Liver (tissue), 3 donors: ENCODE measurements around the gene TLN1.

Experiments
- EGR1 ChIP-seq, 2 donors: IDR thresholded peaks; 2 replicates each; pipeline ENCODE4 v1.6.1; 2016 to 2018; ENCODE audit warnings: antibody characterized with exemption in 2 of 2, low read depth in 2 of 2
- RAD21 ChIP-seq, 2 donors: IDR thresholded peaks; 2 replicates each; pipeline ENCODE4 v1.6.1; 2016; ENCODE audit warnings: antibody characterized with exemption in 2 of 2, mild to moderate bottlenecking in 2 of 2
- TAF1 ChIP-seq: conservative IDR thresholded peaks from 2 replicates; pipeline ENCODE4 v1.6.1; 2016; ENCODE audit warnings: antibody characterized with exemption, mild to moderate bottlenecking
- TF ChIP-seq, protein P1 (sequence below): IDR thresholded peaks from 2 replicates; pipeline ENCODE4 v1.6.1; 2016; ENCODE audit warnings: antibody characterized with exemption, mild to moderate bottlenecking
- TF ChIP-seq, protein P2 (sequence below): fragments of 150-350 bp; IDR thresholded peaks from 2 replicates; pipeline ENCODE4 v1.5.1; 2017; ENCODE audit warnings: improper control_type of control experiment, low read depth, low read length; ENCODE audit not compliant: missing input control
- TF ChIP-seq, protein P3 (sequence below): IDR thresholded peaks from 2 replicates; pipeline ENCODE4 v1.6.1; 2016; ENCODE audit warnings: antibody characterized with exemption
- donor health status: healthy.
- donor health status: healthy.

DNA sequence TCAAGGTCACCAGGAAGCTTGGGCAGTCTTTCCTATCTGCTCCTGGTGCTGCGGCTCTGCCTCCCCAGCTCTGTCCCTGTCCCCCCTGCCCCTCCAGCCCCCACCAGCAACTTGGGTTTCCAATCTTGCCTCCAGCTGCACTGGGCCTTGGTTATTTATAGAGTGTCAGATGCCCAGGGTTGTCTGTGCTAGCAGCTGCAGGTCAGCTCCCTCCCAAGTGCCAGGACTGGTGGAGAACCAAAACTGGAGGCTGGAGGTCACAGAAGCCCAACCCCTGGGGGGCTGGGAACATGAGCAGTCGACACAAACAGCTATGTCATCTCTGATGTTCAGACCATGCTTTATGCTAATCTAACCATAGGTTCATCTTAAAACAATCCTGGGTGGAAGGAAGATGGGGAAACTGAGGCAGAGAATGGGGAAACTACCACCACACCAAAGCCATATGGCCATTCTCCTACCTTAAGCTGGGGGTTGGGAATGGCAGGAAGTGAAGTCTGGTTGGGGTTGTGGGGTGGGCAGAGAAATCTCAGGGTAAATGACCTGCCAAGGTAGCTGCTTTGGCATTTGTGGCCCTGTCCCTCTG lies 43.9 kb downstream of the TLN1 start:
- TF ChIP-seq, protein P1, sequence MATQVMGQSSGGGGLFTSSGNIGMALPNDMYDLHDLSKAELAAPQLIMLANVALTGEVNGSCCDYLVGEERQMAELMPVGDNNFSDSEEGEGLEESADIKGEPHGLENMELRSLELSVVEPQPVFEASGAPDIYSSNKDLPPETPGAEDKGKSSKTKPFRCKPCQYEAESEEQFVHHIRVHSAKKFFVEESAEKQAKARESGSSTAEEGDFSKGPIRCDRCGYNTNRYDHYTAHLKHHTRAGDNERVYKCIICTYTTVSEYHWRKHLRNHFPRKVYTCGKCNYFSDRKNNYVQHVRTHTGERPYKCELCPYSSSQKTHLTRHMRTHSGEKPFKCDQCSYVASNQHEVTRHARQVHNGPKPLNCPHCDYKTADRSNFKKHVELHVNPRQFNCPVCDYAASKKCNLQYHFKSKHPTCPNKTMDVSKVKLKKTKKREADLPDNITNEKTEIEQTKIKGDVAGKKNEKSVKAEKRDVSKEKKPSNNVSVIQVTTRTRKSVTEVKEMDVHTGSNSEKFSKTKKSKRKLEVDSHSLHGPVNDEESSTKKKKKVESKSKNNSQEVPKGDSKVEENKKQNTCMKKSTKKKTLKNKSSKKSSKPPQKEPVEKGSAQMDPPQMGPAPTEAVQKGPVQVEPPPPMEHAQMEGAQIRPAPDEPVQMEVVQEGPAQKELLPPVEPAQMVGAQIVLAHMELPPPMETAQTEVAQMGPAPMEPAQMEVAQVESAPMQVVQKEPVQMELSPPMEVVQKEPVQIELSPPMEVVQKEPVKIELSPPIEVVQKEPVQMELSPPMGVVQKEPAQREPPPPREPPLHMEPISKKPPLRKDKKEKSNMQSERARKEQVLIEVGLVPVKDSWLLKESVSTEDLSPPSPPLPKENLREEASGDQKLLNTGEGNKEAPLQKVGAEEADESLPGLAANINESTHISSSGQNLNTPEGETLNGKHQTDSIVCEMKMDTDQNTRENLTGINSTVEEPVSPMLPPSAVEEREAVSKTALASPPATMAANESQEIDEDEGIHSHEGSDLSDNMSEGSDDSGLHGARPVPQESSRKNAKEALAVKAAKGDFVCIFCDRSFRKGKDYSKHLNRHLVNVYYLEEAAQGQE = no peak
- TF ChIP-seq, protein P2, sequence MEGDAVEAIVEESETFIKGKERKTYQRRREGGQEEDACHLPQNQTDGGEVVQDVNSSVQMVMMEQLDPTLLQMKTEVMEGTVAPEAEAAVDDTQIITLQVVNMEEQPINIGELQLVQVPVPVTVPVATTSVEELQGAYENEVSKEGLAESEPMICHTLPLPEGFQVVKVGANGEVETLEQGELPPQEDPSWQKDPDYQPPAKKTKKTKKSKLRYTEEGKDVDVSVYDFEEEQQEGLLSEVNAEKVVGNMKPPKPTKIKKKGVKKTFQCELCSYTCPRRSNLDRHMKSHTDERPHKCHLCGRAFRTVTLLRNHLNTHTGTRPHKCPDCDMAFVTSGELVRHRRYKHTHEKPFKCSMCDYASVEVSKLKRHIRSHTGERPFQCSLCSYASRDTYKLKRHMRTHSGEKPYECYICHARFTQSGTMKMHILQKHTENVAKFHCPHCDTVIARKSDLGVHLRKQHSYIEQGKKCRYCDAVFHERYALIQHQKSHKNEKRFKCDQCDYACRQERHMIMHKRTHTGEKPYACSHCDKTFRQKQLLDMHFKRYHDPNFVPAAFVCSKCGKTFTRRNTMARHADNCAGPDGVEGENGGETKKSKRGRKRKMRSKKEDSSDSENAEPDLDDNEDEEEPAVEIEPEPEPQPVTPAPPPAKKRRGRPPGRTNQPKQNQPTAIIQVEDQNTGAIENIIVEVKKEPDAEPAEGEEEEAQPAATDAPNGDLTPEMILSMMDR = no peak
- TF ChIP-seq RAD21 (IDR thresholded peaks at IDR 0.05) (no peak), EGR1 (IDR thresholded peaks at IDR 0.05; ENCODE audit: low read depth in 2 of 2) (no peak), TAF1 (no peak)
- TF ChIP-seq, protein P3, sequence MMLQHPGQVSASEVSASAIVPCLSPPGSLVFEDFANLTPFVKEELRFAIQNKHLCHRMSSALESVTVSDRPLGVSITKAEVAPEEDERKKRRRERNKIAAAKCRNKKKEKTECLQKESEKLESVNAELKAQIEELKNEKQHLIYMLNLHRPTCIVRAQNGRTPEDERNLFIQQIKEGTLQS = no peak
